GM18861 (cell line): ENCODE data around the gene RIMBP2.

ENCODE experiments used
- ATAC-seq: cut with Tn5 transposase; IDR thresholded peaks from one replicate; pipeline ENCODE4 v1.9.1; 2021; ENCODE audit not compliant: unreplicated experiment

The RIMBP2 gene

GRCh38 chr12:130577351-130577750 is 138.7 kb downstream of the RIMBP2 start:
- no peak for ATAC-seq

DNA sequence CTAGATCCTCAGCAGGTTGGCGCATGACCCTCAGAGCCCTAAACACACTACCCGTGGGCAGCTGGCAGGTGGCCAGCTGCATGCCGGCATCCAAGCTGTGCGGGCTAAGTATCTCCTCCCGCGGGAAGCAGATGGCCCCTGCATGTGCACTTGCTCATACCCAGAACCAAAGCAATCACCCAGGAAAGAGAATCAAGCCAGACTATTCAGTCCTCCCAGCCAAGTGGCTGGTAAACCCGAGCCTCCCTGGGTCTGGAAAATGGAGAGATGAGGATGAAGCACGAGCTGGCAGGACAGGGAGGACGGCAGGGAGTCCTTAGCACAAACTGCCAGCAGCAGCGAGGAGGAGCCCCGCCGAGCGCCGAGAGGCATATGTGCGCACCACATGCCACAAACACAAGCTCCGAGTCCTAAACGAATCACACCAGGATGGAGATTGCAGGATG is 139.7 kb downstream of the RIMBP2 start:
- ATAC-seq, result no peak

DNA sequence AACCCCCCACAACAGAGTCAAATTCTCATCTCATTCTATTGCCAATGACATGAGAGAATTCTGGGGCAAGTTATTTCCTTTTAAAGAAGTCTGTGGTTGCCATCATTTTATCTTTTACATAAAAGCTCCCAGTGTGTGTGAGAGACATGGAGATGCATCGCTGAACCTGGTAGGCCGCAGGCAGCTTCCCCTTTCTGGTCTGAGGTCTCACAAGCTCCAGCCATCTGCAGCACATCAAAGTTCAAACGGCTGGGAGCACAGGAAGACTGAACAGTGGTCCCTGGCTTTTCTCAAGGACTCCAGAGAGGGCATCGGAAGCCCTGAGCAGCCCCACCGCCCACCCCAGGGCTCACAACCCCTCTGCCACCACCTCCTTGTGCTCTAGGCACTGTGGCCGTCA is 141.7 kb downstream of the RIMBP2 start:
- no peak for ATAC-seq

GRCh38 chr12:130573766-130574165 is 142.3 kb downstream of the RIMBP2 start:
- ATAC-seq, result no peak

GRCh38 chr12:130573235-130573634 is 142.9 kb downstream of the RIMBP2 start:
- no peak for ATAC-seq

DNA sequence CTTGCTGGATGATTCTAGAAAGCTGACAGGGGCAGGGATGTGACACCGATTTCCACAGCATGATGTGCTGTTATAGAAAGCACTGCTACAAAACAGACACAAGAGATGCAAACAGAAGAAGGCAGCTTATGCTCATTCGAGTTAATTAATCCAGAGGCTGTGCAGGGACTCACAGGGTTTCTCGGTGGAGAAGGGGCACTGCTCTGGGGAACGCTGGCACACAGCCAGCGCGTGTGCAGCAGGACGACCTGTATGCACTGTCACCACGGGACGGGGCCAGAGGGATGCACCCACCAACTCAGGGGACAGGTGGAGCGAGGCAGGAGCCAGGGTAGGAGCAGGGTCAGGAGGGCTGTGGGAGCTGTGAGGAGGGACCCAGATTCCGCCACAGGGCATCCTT is 143.5 kb downstream of the RIMBP2 start:
- no peak for ATAC-seq

DNA sequence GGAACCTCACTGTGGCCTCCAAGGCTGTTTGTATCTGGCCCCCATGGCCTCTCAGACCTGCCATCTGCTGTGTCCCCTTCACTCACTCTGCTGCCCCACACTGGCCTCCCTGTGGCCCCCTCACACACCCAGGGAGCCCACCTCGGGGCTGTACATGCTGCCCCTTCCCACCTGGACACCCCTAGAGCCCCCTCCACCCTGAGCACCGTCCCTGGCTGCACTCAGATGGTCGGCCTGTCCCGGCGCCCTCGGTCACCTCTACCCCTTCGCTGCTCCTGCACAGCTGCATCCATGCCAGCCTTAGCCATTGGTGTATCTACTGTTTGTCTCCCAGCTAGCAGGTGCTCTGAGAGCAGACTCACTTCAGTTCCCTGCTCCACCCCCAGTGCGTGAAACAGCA is 144.4 kb downstream of the RIMBP2 start:
- ATAC-seq, result no peak

DNA sequence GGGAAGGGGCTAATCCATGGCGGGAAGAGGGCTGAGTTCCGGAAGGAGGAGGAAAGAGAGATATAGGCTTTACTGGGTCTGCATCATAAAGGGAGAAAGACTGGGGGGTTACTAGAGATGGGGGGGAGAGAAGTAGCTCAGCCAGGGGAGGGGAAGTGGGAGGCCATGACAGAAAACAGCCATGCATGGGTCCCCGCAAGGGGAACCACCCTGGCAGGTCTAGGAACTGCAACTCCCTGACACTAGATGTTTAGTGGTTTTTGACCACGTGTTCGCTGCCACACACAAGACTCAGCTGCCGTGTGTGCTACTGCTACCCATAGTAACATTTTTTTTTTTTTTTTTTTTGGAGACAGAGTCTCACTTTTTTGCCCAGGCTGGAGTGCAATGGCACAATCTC is 145.0 kb downstream of the RIMBP2 start:
- ATAC-seq, result peak; percentile 46

- ATAC-seq, result no peak
These were observed 146.6 kb downstream of the RIMBP2 start for GRCh38 chr12:130569521-130569920.

DNA sequence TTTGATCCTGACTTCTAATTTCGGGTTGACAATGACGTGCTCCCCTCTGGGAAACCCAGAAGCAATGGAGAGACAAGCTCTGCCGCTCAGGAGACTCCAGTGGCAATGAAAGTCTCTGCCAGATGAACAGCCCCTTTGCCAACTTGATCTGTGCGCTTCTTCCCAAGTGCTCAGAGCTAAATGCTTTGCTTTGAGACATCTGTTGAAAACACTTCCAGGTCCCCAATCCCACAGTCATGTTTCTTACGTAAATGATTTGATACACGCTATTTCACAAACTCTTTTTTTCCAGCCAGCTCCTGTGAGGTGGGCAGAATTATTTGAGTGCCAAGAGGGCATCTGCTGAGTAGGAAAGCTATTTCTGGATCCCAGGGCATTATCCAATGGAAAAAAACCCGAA is 147.6 kb downstream of the RIMBP2 start:
- no peak for ATAC-seq

GRCh38 chr12:130568041-130568440 is 148.1 kb downstream of the RIMBP2 start:
- no peak for ATAC-seq

- ATAC-seq, result no peak
These were observed 149.5 kb downstream of the RIMBP2 start for GRCh38 chr12:130566446-130567155.

DNA sequence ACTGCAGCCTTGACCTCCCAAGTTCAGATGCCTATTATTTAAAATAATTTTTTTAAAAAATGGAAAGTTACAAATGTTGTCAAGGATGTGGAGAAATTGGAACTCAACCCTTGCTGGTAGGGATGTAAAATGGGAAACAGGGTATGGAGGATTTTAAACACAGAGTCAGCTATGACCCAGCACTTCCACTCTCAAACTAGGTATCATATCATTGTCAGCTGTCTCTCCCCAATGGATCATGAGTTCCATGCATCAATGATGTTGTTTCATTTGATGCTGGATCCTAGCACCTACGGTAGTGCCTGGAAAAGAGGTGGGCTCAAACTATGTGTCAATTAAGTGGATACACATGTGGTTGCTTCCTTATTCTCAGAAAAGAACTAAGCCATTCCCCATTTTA is 150.9 kb downstream of the RIMBP2 start:
- no peak for ATAC-seq

- no peak for ATAC-seq
These were observed 152.8 kb downstream of the RIMBP2 start for GRCh38 chr12:130563323-130563722.

DNA sequence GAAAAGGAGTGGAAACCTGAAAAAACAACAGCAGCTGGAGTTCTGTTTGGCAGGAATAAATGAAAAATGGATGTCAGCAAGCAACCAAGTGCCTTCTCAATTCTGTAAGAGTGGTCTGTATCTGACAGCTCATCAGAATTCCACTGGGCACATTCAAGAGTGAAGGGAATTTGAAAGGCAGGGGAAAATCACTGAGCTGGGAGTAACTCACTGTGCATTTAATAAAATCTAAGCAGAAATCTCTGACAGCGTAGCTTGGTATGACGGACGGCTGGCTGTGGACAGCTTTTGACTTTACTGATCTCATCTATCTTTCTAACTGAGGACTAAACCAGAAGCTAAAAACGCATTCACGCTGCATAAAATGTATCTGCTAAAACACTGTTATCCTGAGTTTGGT is 153.4 kb downstream of the RIMBP2 start:
- ATAC-seq, result no peak

DNA sequence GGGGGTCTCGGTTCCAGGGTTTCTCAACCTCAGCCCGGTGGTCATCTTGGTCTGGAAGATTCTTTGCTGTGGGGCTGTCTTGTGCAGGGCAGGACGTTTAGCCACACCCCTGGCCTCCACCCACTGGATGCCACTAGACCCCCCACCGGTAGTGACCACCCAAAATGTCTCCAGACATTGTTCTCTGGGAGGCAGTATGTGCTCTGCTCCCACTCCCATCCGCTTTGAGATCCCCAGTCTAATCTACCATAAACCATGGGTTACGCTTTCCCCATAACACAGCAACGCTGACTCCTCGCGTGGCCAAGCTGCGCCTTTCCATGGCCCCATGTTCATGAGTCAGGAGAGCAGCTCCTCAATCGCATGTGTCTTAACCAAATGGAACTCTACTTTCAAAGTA is 155.8 kb downstream of the RIMBP2 start:
- no peak for ATAC-seq

DNA sequence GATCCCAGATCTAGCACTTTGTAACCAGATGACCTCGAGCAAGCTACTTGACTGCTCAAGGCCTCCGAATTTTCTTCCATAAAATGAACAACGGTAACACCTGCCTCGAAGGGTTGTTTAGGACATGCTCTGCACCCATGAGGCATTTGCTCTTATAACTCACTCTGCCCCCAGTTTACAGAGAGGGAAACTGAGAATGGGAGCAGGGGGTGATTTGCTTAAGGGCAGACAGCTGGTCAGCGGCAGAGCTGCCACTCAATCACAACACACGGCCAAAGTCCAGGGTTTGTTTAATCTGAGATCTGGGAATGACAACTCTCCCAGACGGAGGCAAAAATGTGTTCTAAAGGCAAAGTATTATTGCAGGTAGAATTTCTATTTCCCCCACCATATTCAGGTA is 156.3 kb downstream of the RIMBP2 start:
- no peak for ATAC-seq

GRCh38 chr12:130557886-130558765 is 158.0 kb downstream of the RIMBP2 start:
- ATAC-seq, result no peak

GRCh38 chr12:130557201-130557600 is 158.9 kb downstream of the RIMBP2 start:
- no peak for ATAC-seq

GRCh38 chr12:130556486-130557055 is 159.5 kb downstream of the RIMBP2 start:
- ATAC-seq, result no peak

GRCh38 chr12:130555628-130556485 is 160.2 kb downstream of the RIMBP2 start:
- no peak for ATAC-seq
